GM21367 (cell line): ENCODE measurements around the gene AGBL2.
"Not testable (repeated sequence)": the region's sequence is repeated elsewhere in the genome, so short reads cannot be mapped to it uniquely, and the experiment has no call there.

Experiments
- ATAC-seq: cut with Tn5 transposase; IDR thresholded peaks from one replicate; pipeline ENCODE4 v1.9.1; 2021; ENCODE audit not compliant: unreplicated experiment

AGBL2 gene

DNA sequence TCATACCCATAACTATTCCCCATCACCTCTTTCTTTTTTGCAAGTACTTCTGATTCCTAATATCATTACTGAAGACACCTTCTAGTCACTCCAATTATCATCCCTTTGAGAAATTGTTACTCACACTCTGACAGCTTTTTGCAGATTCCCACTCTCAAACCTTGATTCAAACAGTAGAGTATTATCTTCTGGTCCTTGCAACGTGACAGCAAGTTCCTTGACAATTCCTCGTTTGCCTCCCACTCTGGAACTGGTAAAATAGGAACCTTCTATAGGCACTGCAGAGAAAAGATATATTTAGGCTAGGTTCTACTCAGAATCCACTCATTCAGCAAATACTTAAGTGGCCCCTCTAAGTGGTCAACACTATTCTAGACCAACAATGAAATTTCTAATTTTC is 23.2 kb downstream of the AGBL2 start:
- no peak for ATAC-seq

DNA sequence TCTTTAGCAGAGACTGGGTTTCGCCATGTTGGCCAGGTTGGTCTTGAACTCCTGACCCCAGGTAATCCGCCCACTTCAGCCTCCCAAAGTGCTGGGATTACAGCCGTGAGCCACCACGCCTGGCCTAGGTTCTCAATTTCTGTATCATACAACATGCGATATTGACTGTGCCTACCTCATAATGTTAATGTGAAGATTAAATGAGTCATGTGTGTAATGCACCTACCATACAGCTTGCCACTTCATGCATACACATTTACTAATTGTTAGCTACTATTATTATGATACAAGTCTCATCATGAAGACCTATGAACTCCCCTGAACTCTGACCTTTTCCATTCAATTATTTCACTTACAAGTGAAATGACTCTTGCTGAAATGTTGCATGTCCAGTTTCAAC is 25.7 kb downstream of the AGBL2 start:
- ATAC-seq = no peak

DNA sequence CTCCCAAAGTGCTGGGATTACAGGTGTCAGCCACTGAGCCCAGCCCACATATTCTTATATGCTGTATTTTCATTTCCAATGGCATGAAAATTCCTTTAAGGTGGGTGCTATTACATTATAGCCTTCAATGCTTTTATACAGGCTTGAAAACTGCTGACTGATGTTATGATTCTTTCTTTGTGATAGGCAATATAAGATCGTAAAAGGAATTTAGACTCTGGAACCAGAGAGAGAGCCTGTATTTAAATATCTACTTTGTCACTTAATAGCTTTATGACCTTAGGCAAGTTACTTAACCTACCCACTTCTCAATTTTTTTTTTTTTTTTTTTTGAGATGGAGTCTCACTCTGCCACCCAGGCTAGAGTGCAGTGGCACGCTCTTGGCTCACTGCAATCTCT is 26.2 kb downstream of the AGBL2 start:
- ATAC-seq = no peak

DNA sequence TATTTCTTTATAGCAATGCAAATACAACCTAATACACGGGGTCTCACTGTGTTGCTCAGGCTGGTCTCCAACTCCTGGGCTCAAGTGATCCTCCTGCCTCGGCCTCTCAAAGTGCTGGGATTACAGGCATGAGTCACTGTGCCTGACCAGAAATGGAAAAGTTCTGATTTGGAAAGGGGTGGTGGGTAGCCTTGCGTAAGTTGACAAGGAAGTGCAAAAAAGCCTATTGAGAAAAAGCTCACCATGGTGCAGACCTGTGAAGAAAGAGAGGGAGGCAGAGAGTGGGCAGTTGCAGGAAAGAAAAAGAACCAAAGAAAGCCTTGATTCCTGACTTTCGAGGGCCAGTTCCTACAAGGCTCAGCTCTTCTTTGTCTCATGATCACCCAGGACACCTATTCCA is 27.1 kb downstream of the AGBL2 start:
- no peak for ATAC-seq

DNA sequence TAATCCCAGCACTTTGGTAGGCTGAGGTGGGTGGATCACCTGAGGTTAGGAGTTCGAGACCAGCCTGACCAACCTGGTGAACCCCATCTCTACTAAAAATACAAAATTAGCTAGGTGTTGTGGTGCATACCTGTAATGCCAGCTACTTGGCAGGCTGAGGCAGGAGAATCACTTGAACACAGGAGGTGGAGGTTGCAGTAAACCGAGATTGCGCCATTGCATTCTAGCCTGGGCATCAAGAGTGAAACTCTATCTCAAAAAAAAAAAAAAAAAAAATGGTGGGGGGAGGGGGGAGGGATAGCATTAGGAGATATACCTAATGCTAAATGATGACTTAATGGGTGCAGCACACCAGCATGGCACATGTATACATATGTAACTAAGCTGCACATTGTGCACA is 28.5 kb downstream of the AGBL2 start:
- not testable (repeated sequence) for ATAC-seq

DNA sequence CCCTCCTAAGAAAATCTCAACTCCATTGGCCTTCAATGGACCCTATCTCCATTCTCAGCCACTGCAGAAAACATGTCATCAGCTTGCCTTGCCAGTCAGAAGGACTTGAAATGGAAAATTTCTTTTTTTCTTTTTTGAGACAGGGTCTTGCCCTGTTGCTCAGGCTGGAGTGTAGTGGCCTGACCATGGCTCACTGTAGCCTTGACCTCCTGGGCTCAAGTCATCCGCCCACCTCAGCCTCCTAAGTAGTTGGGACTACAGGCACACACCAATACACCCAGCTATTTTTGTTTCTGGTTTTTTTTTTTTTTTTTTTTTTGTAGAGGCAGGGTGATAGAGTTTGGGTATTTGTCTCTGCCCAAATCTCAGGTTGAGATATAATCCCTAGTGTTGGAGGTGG is 29.0 kb downstream of the AGBL2 start:
- no peak for ATAC-seq

DNA sequence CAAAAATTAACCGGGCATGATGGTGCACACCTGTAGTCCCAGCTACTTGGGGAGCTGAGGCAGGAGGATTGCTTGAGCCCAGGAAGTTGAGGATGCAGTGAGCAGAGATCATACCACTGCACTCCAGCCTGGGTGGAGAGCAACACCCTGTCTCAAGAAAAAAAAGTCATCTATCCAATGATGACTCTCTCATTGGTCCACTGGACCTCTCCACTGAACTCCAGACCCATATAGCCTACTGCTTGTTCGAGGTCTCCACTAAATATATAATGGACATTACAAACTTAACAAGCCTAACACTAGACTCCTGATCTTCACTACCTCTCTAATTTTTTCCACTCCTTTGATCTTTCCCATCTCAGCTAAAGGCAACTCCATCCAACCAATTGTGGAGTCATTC is 39.3 kb downstream of the AGBL2 start:
- ATAC-seq = no peak

DNA sequence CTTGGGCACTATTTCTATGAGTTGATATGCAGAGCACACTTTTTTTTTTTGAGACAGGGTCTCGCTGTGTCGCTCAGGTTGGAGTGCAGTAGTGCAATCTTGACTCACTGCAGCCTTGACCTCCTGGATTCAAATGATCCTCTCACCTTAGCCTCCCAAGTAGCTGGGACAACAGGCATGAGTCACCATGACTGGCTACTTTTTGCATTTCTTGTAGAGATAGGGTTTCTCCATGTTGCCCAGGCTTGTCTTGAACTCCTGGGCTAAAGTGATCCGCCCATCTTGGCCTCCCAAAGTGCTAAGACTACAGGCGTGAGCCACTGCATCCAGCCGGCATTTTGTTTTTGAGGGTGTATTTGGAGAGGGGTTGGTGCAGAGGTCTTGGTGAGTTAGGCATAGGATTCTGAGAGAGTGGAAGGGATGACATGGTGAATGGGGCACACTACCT is 42.9 kb downstream of the AGBL2 start:
- no peak for ATAC-seq

DNA sequence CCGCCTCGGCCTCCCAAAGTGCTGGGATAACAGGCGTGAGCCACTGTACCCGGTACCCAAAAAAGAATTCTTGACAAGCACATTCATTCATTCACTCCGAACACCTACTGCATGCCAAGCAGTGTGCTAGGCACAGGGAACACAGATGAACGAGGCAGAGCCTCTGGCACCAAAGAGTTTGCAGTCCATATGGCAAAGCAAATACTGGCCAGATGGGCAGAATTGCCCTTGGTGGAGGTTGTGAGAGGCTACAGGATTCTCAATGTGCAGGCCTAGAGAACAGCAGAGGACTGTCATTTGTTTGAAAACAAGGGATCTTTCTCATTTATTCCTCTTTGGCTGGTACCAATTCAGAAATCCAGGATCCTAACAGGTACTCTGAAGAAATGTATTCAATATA is 45.3 kb downstream of the AGBL2 start:
- no peak for ATAC-seq

DNA sequence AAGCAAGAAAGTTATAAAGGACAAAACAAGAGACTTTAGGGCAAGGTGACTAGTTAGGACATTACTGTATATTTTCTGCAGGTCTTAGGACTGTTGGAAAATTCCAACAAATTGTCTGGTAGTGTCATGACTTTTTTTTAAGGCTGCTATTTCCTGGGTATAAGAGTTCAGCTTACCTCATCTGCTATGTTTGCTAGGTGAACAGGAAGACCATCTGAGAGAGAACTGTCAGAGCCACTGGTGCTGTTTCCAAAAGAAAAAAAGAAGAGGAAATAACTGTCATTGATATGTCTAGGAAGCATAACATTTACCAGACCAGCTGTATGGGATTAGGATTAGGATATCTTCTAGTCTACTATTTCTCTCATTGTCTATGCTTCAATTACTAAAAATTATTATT is 46.5 kb downstream of the AGBL2 start:
- ATAC-seq = no peak

DNA sequence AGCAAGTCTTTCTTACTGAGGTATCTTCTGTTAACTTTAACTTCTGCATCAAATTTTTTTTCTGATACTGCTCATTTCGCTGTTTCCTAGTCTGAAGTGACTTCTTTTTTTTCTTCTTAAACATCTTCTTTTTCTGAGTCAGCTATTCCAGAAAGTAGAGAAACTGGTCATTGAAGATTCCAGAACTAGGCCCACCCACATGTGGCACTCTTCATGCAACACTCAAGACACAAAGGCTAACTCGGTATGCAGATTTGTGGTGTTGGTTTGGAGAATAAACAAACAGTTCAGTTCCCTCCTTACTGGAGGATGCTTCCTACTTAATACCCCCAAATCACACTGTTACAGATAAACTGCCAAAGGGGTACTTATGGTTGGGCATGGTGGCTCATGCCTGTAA is 47.6 kb downstream of the AGBL2 start:
- no peak for ATAC-seq

DNA sequence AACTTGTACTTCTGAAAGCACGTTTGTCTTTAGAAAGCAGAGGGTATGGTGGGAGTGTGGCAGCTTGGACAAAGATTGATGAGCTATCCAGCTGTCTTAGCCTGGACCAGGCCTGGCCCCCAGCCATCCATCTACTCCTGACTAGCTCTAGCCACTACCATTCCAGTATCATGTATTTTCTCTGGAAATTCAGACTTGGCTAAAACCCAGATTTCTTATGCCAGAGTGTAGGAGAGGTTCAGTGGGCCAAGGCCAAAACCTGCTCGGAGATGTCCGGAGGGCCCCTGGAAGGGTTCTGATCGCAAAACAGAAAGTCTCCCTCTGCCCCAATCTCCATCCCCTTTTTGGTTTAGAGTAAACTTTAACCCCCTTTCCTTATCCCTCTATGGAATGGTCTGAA is 48.0 kb downstream of the AGBL2 start:
- ATAC-seq = no peak

DNA sequence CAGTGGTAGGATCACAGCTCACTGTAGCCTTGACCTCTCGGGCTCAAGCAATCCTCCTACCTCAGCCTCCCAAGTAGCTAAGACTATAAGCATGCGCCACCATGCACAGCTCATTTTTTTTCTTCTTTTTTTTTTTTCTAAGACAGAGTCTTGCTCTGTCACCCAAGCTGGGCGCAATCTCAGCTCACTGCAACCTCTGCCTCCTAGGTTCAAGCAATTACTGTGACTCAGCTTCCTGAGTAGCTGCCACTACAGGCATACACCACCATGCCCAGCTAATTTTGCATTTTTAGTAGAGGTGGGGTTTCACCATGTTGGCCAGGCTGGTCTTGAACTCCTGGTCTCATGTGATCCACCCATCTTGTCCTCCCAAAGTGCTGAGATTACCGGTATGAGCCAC is 50.2 kb downstream of the AGBL2 start:
- not testable (repeated sequence) for ATAC-seq

DNA sequence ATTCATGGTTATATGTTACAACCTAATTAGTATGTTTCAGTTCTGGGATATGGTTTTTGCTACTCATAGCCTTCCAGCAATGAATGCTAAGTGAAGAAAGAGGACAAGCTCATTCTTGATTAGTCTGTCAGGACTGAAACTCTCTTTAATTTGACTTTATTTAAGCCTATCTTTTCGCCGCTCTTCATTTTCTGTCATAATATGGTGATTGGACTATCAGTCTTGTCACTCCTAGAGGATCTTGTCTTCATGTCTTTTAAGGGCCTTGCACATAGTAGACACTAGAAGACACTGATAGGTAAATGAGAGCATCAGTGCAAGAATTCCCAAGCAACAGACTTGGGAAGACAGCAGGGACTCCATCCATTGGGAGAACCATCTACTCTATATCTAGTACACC is 53.9 kb downstream of the AGBL2 start:
- no peak for ATAC-seq

DNA sequence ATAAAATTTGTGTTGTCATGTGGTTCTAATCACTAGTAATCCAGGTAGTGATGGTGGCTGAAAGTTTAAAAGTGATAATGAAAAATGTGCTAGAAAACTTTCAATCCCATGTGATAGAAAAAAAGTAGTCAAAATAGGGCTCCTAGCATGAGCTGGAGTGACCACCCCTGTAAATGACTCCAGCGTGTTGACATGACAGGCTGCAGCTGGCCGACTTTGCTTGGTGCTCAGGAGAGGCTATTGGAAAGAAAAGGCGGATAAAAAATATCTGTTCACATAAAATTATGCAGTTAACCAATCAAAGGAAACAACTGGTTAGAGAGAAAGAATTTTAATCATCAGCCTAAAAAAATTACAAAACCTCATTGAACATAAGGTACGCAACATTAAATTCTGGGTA is 55.9 kb downstream of the AGBL2 start:
- ATAC-seq = no peak

DNA sequence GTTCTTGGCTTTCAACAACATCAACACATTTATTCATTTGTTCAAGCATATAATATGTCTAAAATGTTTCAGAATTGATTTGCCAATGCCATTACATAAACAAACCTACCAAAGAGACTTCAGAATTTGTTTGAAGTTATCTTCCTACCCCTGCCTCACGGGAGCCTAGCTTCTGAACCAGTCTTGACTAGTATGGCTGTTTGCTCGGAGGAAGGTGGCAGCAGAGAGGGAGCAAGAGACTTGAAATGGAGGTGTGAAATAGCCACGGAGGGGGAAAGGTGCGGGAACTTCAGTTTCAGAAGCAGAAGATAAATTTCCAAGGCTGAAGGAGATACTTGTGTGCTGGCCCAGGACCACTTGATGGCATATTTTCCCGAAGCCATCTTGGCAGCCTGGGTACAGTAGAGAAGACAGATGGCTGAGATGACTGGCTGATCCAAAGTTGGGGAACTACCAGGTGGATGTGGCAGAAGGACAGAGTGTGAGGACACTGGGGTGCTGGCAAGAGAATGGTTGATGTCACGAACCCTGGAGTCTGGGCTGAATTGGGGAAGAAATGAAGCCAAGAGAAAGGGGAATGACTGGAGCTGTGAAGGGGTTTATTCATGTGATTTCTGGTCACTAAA is 58.8 kb downstream of the AGBL2 start:
- ATAC-seq = no peak

DNA sequence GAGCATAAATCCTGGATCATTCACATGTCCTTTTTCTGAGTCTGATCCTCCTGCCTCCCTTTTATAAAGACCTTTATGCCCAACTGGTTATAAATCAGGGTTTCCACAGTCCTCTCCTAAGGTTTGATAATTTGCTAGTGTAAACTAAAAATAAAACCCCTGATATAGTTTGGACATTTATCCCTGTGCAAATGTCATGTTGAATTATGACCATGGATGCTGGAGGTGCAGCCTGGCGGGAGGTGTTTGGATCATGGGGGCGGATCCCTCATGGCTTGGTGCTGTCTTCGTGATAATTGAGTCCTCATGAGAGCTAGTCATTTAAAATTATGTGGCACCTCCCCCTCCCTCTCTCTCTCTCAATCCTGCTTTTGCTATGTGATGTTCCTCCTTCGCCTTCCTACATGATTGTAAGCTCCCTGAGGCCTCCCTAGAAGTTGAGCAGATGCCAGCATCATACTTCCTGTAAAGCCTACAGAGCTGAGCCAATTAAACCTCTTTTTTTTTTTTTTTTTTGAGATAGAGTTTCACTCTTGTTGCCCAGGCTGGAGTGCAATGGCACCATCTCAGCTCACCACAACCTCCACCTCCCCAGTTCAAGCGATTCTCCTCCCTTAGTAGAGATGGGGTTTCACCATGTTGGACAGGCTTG is 63.2 kb downstream of the AGBL2 start:
- no peak for ATAC-seq

DNA sequence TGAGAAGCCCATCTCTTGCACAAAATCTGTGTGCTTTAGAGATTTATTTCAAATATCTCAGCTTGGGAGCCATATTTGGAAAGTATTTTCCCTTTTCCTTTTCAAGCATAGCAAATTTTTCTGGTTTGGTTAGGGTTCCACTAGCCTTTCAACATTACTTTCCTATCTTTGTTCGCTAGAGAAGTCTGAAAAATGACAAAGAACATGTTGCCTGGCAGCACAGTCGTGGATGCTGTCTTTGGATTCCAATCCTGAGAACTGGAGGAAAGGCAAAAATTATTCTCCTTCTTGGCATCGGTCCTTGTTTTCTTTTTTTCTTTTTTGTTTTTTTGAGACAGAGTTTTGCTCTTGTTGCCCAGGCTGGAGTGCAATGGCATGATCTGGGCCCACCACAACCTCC is 65.9 kb downstream of the AGBL2 start:
- ATAC-seq = no peak

DNA sequence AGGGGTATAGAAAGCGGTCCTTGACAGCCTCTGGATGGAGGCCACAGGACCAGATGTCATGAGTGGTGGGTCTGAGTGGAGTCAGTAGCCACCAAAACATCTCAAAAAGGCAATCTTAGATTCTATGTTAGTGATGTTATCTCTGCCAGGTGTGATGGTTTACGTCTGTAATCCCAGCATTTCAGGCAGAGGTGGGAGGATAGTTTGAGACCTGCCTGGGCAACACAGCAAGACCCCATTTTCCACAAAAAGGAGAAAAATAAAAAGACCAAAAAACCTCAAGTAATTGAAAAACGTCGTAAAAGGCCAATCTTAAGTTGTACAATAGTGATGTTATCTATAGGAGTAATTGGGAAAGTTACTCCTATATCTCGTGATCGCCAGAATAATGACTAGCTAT is 69.2 kb downstream of the AGBL2 start:
- no peak for ATAC-seq

DNA sequence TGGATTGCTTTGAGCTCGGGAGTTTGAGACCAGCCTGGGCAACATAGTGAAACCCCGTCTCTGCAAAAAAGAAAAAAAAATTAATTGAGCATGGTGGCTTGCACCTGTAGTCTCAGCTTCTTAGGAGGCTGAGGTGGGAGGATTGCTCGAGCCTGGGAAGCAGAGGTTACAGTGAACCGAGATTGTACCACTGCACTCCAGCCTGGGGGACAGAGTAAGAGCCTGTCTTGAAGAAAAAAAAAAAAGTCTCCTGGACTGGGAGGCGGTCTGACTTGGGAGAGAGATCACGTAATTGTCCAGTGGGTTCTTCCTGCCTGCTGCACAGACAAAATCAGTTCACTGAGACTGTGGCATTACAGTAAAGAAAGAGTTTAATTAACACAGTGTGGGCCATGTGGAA is 69.7 kb downstream of the AGBL2 start:
- ATAC-seq = no peak

DNA sequence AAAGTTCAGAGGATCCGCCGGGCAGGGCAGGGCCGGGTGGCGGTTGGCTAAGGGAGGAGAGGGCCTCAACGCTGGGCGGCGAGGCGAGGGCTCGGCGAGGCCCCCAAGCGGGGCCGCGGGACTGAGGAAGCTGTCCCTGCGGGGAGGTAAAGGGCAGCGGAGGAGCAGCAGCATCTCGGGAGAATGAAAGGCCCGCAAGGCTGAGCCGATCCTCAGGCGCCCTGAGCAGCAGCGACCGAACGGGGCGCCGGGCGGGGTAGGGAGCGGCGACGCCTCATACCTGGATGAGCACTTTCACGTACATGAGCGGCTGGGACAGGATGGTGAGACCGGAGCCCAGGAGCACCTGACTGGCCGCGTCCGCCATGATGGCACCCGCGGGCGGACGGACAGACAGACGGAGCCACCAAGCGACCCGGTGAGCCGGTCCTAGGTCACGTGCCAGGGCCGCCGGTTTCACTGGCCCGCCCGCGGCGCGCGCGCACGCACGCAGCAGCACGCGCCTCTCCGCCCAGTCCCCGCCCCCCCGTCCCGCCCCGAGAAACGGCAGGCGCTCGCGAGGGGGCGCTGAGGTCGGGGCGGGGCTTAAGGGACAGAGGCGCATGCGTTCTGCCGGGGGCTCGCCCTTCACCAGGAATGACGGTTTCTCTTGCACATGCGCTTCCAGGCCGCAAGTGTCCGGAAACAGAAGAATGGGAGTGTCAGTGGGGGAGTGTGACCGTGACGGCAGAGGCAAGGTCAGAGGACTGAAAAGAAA is 72.9 kb downstream of the AGBL2 start, which contains the start of gene MTCH2:
Gene MTCH2 (minus strand): TSS at position 461 of the 757 bp plus-strand sequence. CDS start 94 bp downstream, at position 367.
- peak; percentile 82 for ATAC-seq

DNA sequence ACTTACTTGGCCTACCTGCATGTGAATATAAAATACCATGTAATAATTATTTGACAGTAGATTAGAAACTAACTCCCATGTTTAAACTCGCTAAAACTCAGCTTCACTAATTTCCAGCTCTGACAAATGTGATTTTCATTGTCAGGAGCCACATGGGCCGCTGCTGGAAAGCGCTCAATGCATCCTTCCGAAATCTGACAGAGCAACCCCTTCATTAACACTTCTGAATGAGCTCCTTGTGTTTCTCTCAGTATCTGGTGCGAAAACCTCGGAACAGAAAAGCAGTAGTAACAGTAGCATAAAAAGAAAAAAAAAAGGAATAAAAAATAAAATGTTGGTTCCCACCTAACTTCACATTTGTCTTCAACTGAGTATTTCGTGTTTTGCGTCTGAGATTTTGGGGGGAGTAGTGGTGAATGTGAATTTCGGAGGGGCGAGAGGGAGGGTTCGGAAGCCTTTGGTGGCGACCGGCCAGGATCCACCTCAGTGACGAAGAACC is 73.5 kb downstream of the AGBL2 start:
- ATAC-seq = no peak
